HCT116 (cell line): ENCODE results near the gene ASIC1. TPM values are rescaled to one million over a fixed set of nuclear protein-coding genes. Genes with fewer than 3 reads are reported as not detected.

ENCODE experiments used
- ATAC-seq: fragments of 200-7000 bp; cut with Tn5 transposase; 2 replicates; pipeline ENCODE4 v1.9.1; 2020; ENCODE audit warnings: mild to moderate bottlenecking, moderate library complexity
- BruUV-seq: library from RNA; stranded (reverse); fragments of 400-500 nt; replicated peaks from 2 replicates; lab custom pipeline; 2021; lab: Mats Ljungman, UMichigan
- CTCF ChIA-PET: fragments of 300-600 bp; sonication (Branson Sonifier 250); formaldehyde crosslinking; loops from one replicate; lab custom pipeline; 2021; ENCODE audit warnings: antibody characterized with exemption; lab: Charles Lee
- POLR2A ChIA-PET: fragments of 300-600, 350-600 bp; sonication (Branson Sonifier 250); formaldehyde crosslinking; loops from one replicate; lab custom pipeline; 2021; ENCODE audit warnings: antibody characterized with exemption; lab: Charles Lee
- RAD21 ChIA-PET, 2 experiments: fragments of 300-600 bp; sonication (Branson Sonifier 250); formaldehyde crosslinking; loops; one replicate each; lab custom pipeline; 2023; ENCODE audit warnings: low total read pairs in 2 of 2; ENCODE audit not compliant: uncharacterized antibody in 2 of 2, unreplicated experiment in 2 of 2, low non-redundant PET in 1 of 2; lab: Charles Lee
- DNase-seq: peaks from one replicate; pipeline ENCODE4 v3.0.0-alpha.2; 2010; ENCODE audit warnings: low read depth, low spot score
- H2AFZ ChIP-seq: fragments of 200-600 bp; shearing (Covaris generic), sonication (generic); 2 replicates; pipeline ENCODE4 v1.6.1; 2017; ENCODE audit warnings: low read depth, mixed run types, mixed read lengths, antibody characterized with exemption, low read length; ENCODE audit not compliant: poor library complexity, severe bottlenecking
- H3K27ac ChIP-seq: 2 replicates; pipeline ENCODE4 v1.5.1; 2012; ENCODE audit warnings: low read depth, low read length
- H3K27me3 ChIP-seq: fragments of 200-600 bp; sonication (generic); 2 replicates; pipeline ENCODE4 v1.6.1; 2016; ENCODE audit warnings: mixed run types, low read length, mixed read lengths; ENCODE audit not compliant: insufficient read depth
- H3K36me3 ChIP-seq, 2 experiments: fragments of 200-500 bp in 1 of 2; fragments of 200-600 bp in 1 of 2; sonication (Bioruptor generic) in 1 of 2; sonication (generic) in 1 of 2; 2 replicates each; pipeline versions ENCODE4 v1.5.1 to v1.6.1; 2014 to 2016; ENCODE audit warnings: low read length in 2 of 2, inconsistent platforms in 1 of 2, mixed read lengths in 1 of 2, mixed run types in 1 of 2; ENCODE audit not compliant: insufficient read depth in 2 of 2, control insufficient read depth in 1 of 2
- H3K4me1 ChIP-seq, 2 experiments: fragments of 200-600 bp in 1 of 2; sonication (generic) in 1 of 2; 2 replicates each; pipeline versions ENCODE4 v1.5.1 to v1.6.1; 2012 to 2017; ENCODE audit warnings: low read length in 2 of 2, inconsistent platforms in 1 of 2, mild to moderate bottlenecking in 1 of 2, mixed read lengths in 1 of 2, mixed run types in 1 of 2, moderate library complexity in 1 of 2; ENCODE audit not compliant: insufficient read depth in 2 of 2, control insufficient read depth in 1 of 2
- H3K4me2 ChIP-seq: fragments of 200-600 bp; sonication (generic); 2 replicates; pipeline ENCODE4 v1.6.1; 2017; ENCODE audit warnings: mixed run types, low read length, mixed read lengths
- H3K4me3 ChIP-seq, 2 experiments: fragments of 200-600 bp in 1 of 2; sonication (generic) in 1 of 2; replicated peaks in 1 of 2; 2 replicates each; pipeline ENCODE4 v1.5.1; 2011 to 2016; ENCODE audit warnings: low read length in 2 of 2, control low read depth in 1 of 2, low read depth in 1 of 2, mild to moderate bottlenecking in 1 of 2, mixed read lengths in 1 of 2, mixed run types in 1 of 2
- H3K79me2 ChIP-seq: fragments of 200-600 bp; sonication (generic); 2 replicates; pipeline ENCODE4 v1.6.1; 2017; ENCODE audit warnings: mild to moderate bottlenecking, mixed run types, low read length, moderate library complexity, mixed read lengths; ENCODE audit not compliant: insufficient read depth
- H3K9ac ChIP-seq: fragments of 200-600 bp; sonication (generic); 2 replicates; pipeline ENCODE4 v1.6.1; 2016; ENCODE audit warnings: low read length, mixed read lengths
- H3K9me2 ChIP-seq: fragments of 200-600 bp; sonication (generic), shearing (Covaris generic); 2 replicates; pipeline ENCODE4 v1.6.1; 2017; ENCODE audit warnings: mixed run types, mild to moderate bottlenecking, moderate library complexity; ENCODE audit not compliant: insufficient read depth
- H3K9me3 ChIP-seq, 2 experiments: fragments of 200-500 bp in 1 of 2; fragments of 200-600 bp in 1 of 2; sonication (Bioruptor generic) in 1 of 2; sonication (generic) in 1 of 2; 2 replicates each; pipeline ENCODE4 v1.6.1; 2014 to 2017; ENCODE audit warnings: low read length in 2 of 2, mixed read lengths in 2 of 2, inconsistent platforms in 1 of 2, low read depth in 1 of 2, mild to moderate bottlenecking in 1 of 2, mixed run types in 1 of 2, moderate library complexity in 1 of 2; ENCODE audit not compliant: control insufficient read depth in 1 of 2, insufficient read depth in 1 of 2
- H4K20me1 ChIP-seq: fragments of 200-600 bp; sonication (generic), shearing (Covaris generic); 2 replicates; pipeline ENCODE4 v1.6.1; 2017; ENCODE audit warnings: mixed run types, mild to moderate bottlenecking, moderate library complexity; ENCODE audit not compliant: insufficient read depth
- CEBPB ChIP-seq: IDR thresholded peaks from 2 replicates; pipeline ENCODE4 v1.6.1; 2012; ENCODE audit warnings: low read depth
- ELF1 ChIP-seq: IDR thresholded peaks from 2 replicates; pipeline ENCODE4 v1.6.1; 2012; ENCODE audit warnings: low read depth, borderline replicate concordance
- EZH2 ChIP-seq: fragments of 200-600 bp; sonication (generic); IDR thresholded peaks from 2 replicates; pipeline ENCODE4 v1.6.1; 2017; ENCODE audit warnings: antibody characterized with exemption, mixed run types
- EZH2phosphoT487 ChIP-seq: fragments of 200-600 bp; IDR thresholded peaks from 2 replicates; pipeline ENCODE4 v1.6.1; 2018; ENCODE audit warnings: antibody characterized with exemption, borderline replicate concordance
- FOSL1 ChIP-seq: IDR thresholded peaks from 2 replicates; pipeline ENCODE4 v1.6.1; 2012; ENCODE audit warnings: low read depth
- JUND ChIP-seq: IDR thresholded peaks from 2 replicates; pipeline ENCODE4 v1.6.1; 2012
- SRF ChIP-seq: IDR thresholded peaks from 2 replicates; pipeline ENCODE4 v1.6.1; 2012; ENCODE audit warnings: low read depth
- TCF7L2 ChIP-seq: IDR thresholded peaks from 2 replicates; pipeline ENCODE4 v1.7.0; 2011; ENCODE audit warnings: borderline replicate concordance, inconsistent platforms; ENCODE audit not compliant: insufficient read depth, insufficient read length; ENCODE audit errors: extremely low read depth
- YY1 ChIP-seq: IDR thresholded peaks from 2 replicates; pipeline ENCODE4 v1.6.1; 2011; ENCODE audit warnings: low read length, low read depth, moderate library complexity, mild to moderate bottlenecking; ENCODE audit not compliant: insufficient replicate concordance; ENCODE audit errors: extremely low read depth
- ZFX ChIP-seq: fragments of 450-650 bp; IDR thresholded peaks from 2 replicates; pipeline ENCODE4 v1.6.1; 2017
- ZNF274 ChIP-seq: fragments of 200-500 bp; sonication (Bioruptor generic); IDR thresholded peaks from 2 replicates; pipeline ENCODE4 v1.6.1; 2014; ENCODE audit warnings: mild to moderate bottlenecking, low read depth, low read length, inconsistent platforms
- intact Hi-C: fragments of 100-400 bp; cut with micrococcal nuclease; formaldehyde crosslinking; loops from 2 replicates; pipeline ENCODE4 v1.10.0; 2022
- total RNA-seq: library from RNA; stranded (reverse); gene quantifications from one replicate; pipeline ENCODE4 v1.2.1, GENCODE V29; 2021; ENCODE audit not compliant: unreplicated experiment

ASIC1 gene
- total RNA-seq, 1 experiment from 2014 or later = 28.9 TPM

- no peak for TF ChIP-seq YY1
- TF ChIP-seq EZH2phosphoT487 = no peak
- TF ChIP-seq ZNF274 = no peak
- TF ChIP-seq TCF7L2 = no peak
- no peak for TF ChIP-seq ELF1
- TF ChIP-seq EZH2 = no peak
- no peak for TF ChIP-seq SRF
These were observed 4.7 kb downstream of the ASIC1 start (continued) for GRCh38 chr12:50061946-50062686.

GRCh38 chr12:50062728-50063460 is 5.5 kb downstream of the ASIC1 start:
- Histone ChIP-seq H3K36me3 (peaks cover 2 to 23% of the 10 kb centered on the region in 2 experiments; a peak in 2 of 4 replicates), H2AFZ (no peak overlapping the region), H3K4me1 (peaks cover 0 to 19% of the 10 kb centered on the region in 2 experiments; a peak in 2 of 4 replicates), H4K20me1 (no peaks in the 10 kb centered on the region), H3K27me3 (no peaks in the 10 kb centered on the region), H3K9ac (no peak overlapping the region), H3K4me3 (no peak overlapping the region), H3K4me2 (no peak overlapping the region), H3K27ac (no peak overlapping the region), H3K79me2 (no peaks in the 10 kb centered on the region), H3K9me3 (no peaks in the 10 kb centered on the region), H3K9me2 (no peaks in the 10 kb centered on the region)
- DNase-seq (no peak), ATAC-seq (no peak)
- no peak for TF ChIP-seq JUND
- TF ChIP-seq SRF = no peak
- TF ChIP-seq ZFX = no peak
- TF ChIP-seq CEBPB = no peak
- TF ChIP-seq EZH2 = no peak
- TF ChIP-seq FOSL1 = no peak
- RAD21 ChIA-PET = no interaction called here
- intact Hi-C loops = no loop called here
- POLR2A ChIA-PET = no interaction called here
- CTCF ChIA-PET = interaction anchor here (0.9 kb wide), 1 partner anchor 23 kb away, joined by 3 read pairs; no protein-coding TSS in a partner anchor
- no TSS peak for BruUV-seq
